ENCODE results near the gene NSDHL.
A peak's percentile ranks its signal among the peaks of the same experiment; 100 is the strongest.

DNA sequence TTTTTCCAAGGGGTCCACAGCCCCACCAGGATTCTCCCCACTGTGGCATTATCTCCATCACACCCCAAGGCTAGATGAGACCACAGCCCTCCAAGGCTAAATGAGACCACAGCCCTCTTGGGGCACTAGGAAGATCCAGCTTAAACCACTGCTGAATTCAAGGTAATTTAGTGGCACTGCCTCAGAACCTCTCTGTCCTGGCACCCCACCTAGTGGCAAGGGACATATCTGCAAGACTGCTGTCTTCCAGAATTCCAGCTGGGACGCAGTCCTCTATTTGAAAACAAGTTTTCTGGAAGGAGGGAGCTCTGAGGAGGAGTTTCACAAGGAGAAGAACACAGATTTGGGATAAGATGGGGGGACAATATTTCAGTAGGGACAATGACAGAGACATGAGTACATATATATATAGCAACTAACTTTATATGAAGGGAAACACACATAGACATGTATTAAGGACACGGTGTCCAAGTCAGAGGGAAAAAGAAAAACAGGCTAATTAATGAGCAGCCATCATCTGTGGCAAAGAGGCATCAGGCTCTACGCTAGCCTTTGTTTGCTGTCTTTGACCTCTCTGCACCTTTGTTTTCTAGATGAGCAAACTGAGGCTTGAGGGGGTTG lies 9.6 kb upstream of the NSDHL start:
- TF ChIP-seq, protein P1, sequence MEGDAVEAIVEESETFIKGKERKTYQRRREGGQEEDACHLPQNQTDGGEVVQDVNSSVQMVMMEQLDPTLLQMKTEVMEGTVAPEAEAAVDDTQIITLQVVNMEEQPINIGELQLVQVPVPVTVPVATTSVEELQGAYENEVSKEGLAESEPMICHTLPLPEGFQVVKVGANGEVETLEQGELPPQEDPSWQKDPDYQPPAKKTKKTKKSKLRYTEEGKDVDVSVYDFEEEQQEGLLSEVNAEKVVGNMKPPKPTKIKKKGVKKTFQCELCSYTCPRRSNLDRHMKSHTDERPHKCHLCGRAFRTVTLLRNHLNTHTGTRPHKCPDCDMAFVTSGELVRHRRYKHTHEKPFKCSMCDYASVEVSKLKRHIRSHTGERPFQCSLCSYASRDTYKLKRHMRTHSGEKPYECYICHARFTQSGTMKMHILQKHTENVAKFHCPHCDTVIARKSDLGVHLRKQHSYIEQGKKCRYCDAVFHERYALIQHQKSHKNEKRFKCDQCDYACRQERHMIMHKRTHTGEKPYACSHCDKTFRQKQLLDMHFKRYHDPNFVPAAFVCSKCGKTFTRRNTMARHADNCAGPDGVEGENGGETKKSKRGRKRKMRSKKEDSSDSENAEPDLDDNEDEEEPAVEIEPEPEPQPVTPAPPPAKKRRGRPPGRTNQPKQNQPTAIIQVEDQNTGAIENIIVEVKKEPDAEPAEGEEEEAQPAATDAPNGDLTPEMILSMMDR (IDR thresholded peaks at IDR 0.05) = peak in 1 of 3 donors; percentile 30
- TF ChIP-seq POLR2AphosphoS5 (IDR thresholded peaks at IDR 0.05) = no peak
